ENCODE data around the gene TMEM63B.
"Not testable (repeated sequence)": the region's sequence is repeated elsewhere in the genome, so short reads cannot be mapped to it uniquely, and the experiment has no call there.

TMEM63B gene

GRCh38 chr6:44117397-44118128 lies 9.8 kb upstream of the TMEM63B start:
- DNase-seq: no peak

GRCh38 chr6:44119704-44120262 lies 7.6 kb upstream of the TMEM63B start:
- DNase-seq: no peak

- no peak for DNase-seq
Measured at GRCh38 chr6:44120692-44121443, 6.5 kb upstream of the TMEM63B start.

GRCh38 chr6:44122801-44123200 lies 4.6 kb upstream of the TMEM63B start:
- DNase-seq: no peak

GRCh38 chr6:44123544-44123943 lies 3.8 kb upstream of the TMEM63B start:
- no peak for DNase-seq

- DNase-seq: peak; percentile 68
Measured at GRCh38 chr6:44126320-44127149, 819 bp upstream of the TMEM63B start.

- DNase-seq: no peak
Measured at GRCh38 chr6:44128020-44128917, 915 bp downstream of the TMEM63B start.

- no peak for DNase-seq
Measured at GRCh38 chr6:44129841-44130322, 2.5 kb downstream of the TMEM63B start.

- DNase-seq: no peak
Measured at GRCh38 chr6:44131892-44132291, 4.5 kb downstream of the TMEM63B start.

- no peak for DNase-seq
Measured at GRCh38 chr6:44132476-44132875, 5.1 kb downstream of the TMEM63B start.

GRCh38 chr6:44133003-44133931 lies 5.9 kb downstream of the TMEM63B start:
- no peak for DNase-seq

GRCh38 chr6:44133981-44134711 lies 6.8 kb downstream of the TMEM63B start:
- DNase-seq: no peak

- no peak for DNase-seq
Measured at GRCh38 chr6:44135173-44135758, 7.9 kb downstream of the TMEM63B start.

- no peak for DNase-seq
Measured at GRCh38 chr6:44135875-44136274, 8.5 kb downstream of the TMEM63B start.

GRCh38 chr6:44138717-44139350 lies 11.5 kb downstream of the TMEM63B start:
- no peak for DNase-seq

- DNase-seq: no peak
Measured at GRCh38 chr6:44139351-44139743, 12.0 kb downstream of the TMEM63B start.

GRCh38 chr6:44142835-44143234 lies 15.5 kb downstream of the TMEM63B start:
- no peak for DNase-seq

GRCh38 chr6:44143731-44144130 lies 16.4 kb downstream of the TMEM63B start:
- no peak for DNase-seq

- not testable (repeated sequence) for DNase-seq
Measured at GRCh38 chr6:44144536-44144935, 17.2 kb downstream of the TMEM63B start.
